Mucosa of stomach (tissue), 1 donor: Measurements from ENCODE around the gene GMDS.

Source experiments
- H3K27me3 ChIP-seq: one replicate; pipeline ENCODE4 v1.7.0; 2013; ENCODE audit warnings: mild to moderate bottlenecking, low read length; ENCODE audit not compliant: control insufficient read depth, insufficient read depth
- H3K36me3 ChIP-seq: one replicate; pipeline ENCODE4 v1.7.0; 2013; ENCODE audit warnings: low read length; ENCODE audit not compliant: control insufficient read depth, insufficient read depth
- H3K4me1 ChIP-seq: one replicate; pipeline ENCODE4 v1.7.0; 2013; ENCODE audit warnings: mild to moderate bottlenecking, low read length; ENCODE audit not compliant: control insufficient read depth, insufficient read depth
- H3K4me3 ChIP-seq: one replicate; pipeline ENCODE4 v1.7.0; 2013; ENCODE audit warnings: low read length
- H3K9ac ChIP-seq: one replicate; pipeline ENCODE4 v1.7.0; 2013; ENCODE audit warnings: mild to moderate bottlenecking, low read length, moderate library complexity
- H3K9me3 ChIP-seq: one replicate; pipeline ENCODE4 v1.7.0; 2013; ENCODE audit warnings: mild to moderate bottlenecking, low read length, moderate library complexity; ENCODE audit not compliant: control insufficient read depth
- donor health status: Pancreatic carcinoma.

The GMDS gene

GRCh38 chr6:2141644-2142290 lies 103.6 kb downstream of the GMDS start:
- peaks cover 11% of the 10 kb centered on the region for H3K4me1 ChIP-seq
- no peaks in the 10 kb centered on the region for H3K36me3 ChIP-seq
- H3K4me3 ChIP-seq: no peak overlapping the region
- H3K27me3 ChIP-seq: no peaks in the 10 kb centered on the region
- no peaks in the 10 kb centered on the region for H3K9me3 ChIP-seq
- H3K9ac ChIP-seq: no peak overlapping the region

GRCh38 chr6:2140438-2141128 lies 104.8 kb downstream of the GMDS start:
- Histone ChIP-seq H3K36me3 (no peaks in the 10 kb centered on the region), H3K4me1 (peaks cover 11% of the 10 kb centered on the region), H3K27me3 (no peaks in the 10 kb centered on the region)

GRCh38 chr6:2135401-2135800 lies 110.0 kb downstream of the GMDS start:
- Histone ChIP-seq H3K9me3 (no peaks in the 10 kb centered on the region), H3K9ac (no peak overlapping the region), H3K4me3 (no peak overlapping the region), H3K4me1 (peaks cover 16% of the 10 kb centered on the region), H3K27me3 (no peaks in the 10 kb centered on the region), H3K36me3 (no peaks in the 10 kb centered on the region)

More at GRCh38 chr6:2140438-2141128, 104.8 kb downstream of the GMDS start:
- no peak overlapping the region for H3K9ac ChIP-seq
- H3K4me3 ChIP-seq: no peak overlapping the region
- no peaks in the 10 kb centered on the region for H3K9me3 ChIP-seq

GRCh38 chr6:2134554-2134953 lies 110.9 kb downstream of the GMDS start:
- Histone ChIP-seq H3K9me3 (no peaks in the 10 kb centered on the region), H3K36me3 (no peaks in the 10 kb centered on the region), H3K9ac (no peak overlapping the region), H3K27me3 (no peaks in the 10 kb centered on the region), H3K4me3 (no peak overlapping the region), H3K4me1 (peaks cover 16% of the 10 kb centered on the region)

- no peak overlapping the region for H3K9ac ChIP-seq
- H3K27me3 ChIP-seq: no peaks in the 10 kb centered on the region
- H3K4me3 ChIP-seq: no peak overlapping the region
- no peaks in the 10 kb centered on the region for H3K9me3 ChIP-seq
- no peaks in the 10 kb centered on the region for H3K36me3 ChIP-seq
- peaks cover 16% of the 10 kb centered on the region for H3K4me1 ChIP-seq
These were observed 111.6 kb downstream of the GMDS start for GRCh38 chr6:2133716-2134310.

GRCh38 chr6:2132916-2133315 lies 112.5 kb downstream of the GMDS start:
- H3K4me3 ChIP-seq: no peak overlapping the region
- H3K27me3 ChIP-seq: no peaks in the 10 kb centered on the region
- peaks cover 16% of the 10 kb centered on the region for H3K4me1 ChIP-seq
- H3K36me3 ChIP-seq: no peaks in the 10 kb centered on the region
- H3K9me3 ChIP-seq: no peaks in the 10 kb centered on the region
- H3K9ac ChIP-seq: no peak overlapping the region

GRCh38 chr6:2132416-2132815 lies 113.0 kb downstream of the GMDS start:
- Histone ChIP-seq H3K27me3 (no peaks in the 10 kb centered on the region), H3K9ac (no peak overlapping the region), H3K36me3 (no peaks in the 10 kb centered on the region), H3K4me1 (peaks cover 16% of the 10 kb centered on the region), H3K4me3 (no peak overlapping the region), H3K9me3 (no peaks in the 10 kb centered on the region)

- Histone ChIP-seq H3K9me3 (no peaks in the 10 kb centered on the region), H3K4me1 (peaks cover 14% of the 10 kb centered on the region), H3K27me3 (no peaks in the 10 kb centered on the region), H3K9ac (no peak overlapping the region), H3K36me3 (no peaks in the 10 kb centered on the region), H3K4me3 (no peak overlapping the region)
These were observed 116.2 kb downstream of the GMDS start for GRCh38 chr6:2129182-2129621.

- Histone ChIP-seq H3K27me3 (no peaks in the 10 kb centered on the region), H3K4me1 (no peaks in the 10 kb centered on the region), H3K9me3 (no peaks in the 10 kb centered on the region), H3K36me3 (no peaks in the 10 kb centered on the region), H3K9ac (no peak overlapping the region), H3K4me3 (no peak overlapping the region)
These were observed 117.9 kb downstream of the GMDS start for GRCh38 chr6:2127484-2127911.

- no peak overlapping the region for H3K9ac ChIP-seq
- no peaks in the 10 kb centered on the region for H3K9me3 ChIP-seq
- H3K36me3 ChIP-seq: no peaks in the 10 kb centered on the region
- H3K4me1 ChIP-seq: no peaks in the 10 kb centered on the region
- no peaks in the 10 kb centered on the region for H3K27me3 ChIP-seq
- H3K4me3 ChIP-seq: no peak overlapping the region
These were observed 119.1 kb downstream of the GMDS start for GRCh38 chr6:2126351-2126750.

- no peak overlapping the region for H3K9ac ChIP-seq
- H3K27me3 ChIP-seq: no peaks in the 10 kb centered on the region
- H3K36me3 ChIP-seq: no peaks in the 10 kb centered on the region
- no peak overlapping the region for H3K4me3 ChIP-seq
- no peaks in the 10 kb centered on the region for H3K9me3 ChIP-seq
- no peaks in the 10 kb centered on the region for H3K4me1 ChIP-seq
These were observed 120.2 kb downstream of the GMDS start for GRCh38 chr6:2125158-2125557.

GRCh38 chr6:2124260-2124709 lies 121.1 kb downstream of the GMDS start:
- H3K9me3 ChIP-seq: no peaks in the 10 kb centered on the region
- no peaks in the 10 kb centered on the region for H3K27me3 ChIP-seq
- H3K36me3 ChIP-seq: no peaks in the 10 kb centered on the region
- no peak overlapping the region for H3K9ac ChIP-seq
- no peak overlapping the region for H3K4me3 ChIP-seq
- no peaks in the 10 kb centered on the region for H3K4me1 ChIP-seq
